GM12878 (cell line): ENCODE data around the gene HNRNPA0. TPM values are rescaled to one million over a fixed set of nuclear protein-coding genes. Genes with fewer than 3 reads are reported as not detected.

ENCODE experiments used
- ATAC-seq: fragments of 200-7000 bp; cut with Tn5 transposase; 3 replicates; pipeline ENCODE4 v1.9.1; 2020; ENCODE audit warnings: mild to moderate bottlenecking, moderate library complexity
- BruUV-seq: library from RNA; stranded (reverse); fragments of 400-500 nt; replicated peaks from 2 replicates; lab custom pipeline; 2021; lab: Mats Ljungman, UMichigan
- CTCF ChIA-PET: fragments of 300-600 bp; sonication (Branson Sonifier 250); formaldehyde crosslinking; extraction: SDS; loops from one replicate; lab custom pipeline; 2021; ENCODE audit warnings: inconsistent platforms; lab: Yijun Ruan, JAX
- POLR2A ChIA-PET: fragments of 350-600 bp; formaldehyde crosslinking; extraction: SDS; loops from one replicate; lab custom pipeline; 2021; ENCODE audit warnings: inconsistent platforms; lab: Charles Lee
- RAD21 ChIA-PET: fragments of 300-600 bp; sonication (Branson Sonifier 250); formaldehyde crosslinking; loops from one replicate; lab custom pipeline; 2023; ENCODE audit warnings: antibody characterized with exemption; ENCODE audit not compliant: unreplicated experiment; lab: Charles Lee
- SMC1A ChIA-PET: fragments of 300-600 bp; sonication (Branson Sonifier 250); formaldehyde crosslinking; loops from one replicate; lab custom pipeline; 2023; ENCODE audit not compliant: unreplicated experiment, uncharacterized antibody; lab: Charles Lee
- DNase-seq: peaks from one replicate; pipeline ENCODE4 v3.0.0-alpha.2; 2011; ENCODE audit warnings: low read depth, low spot score
- FAIRE-seq: peaks from 3 replicates; lab custom pipeline; 2011; peaks lifted over from hg19 to GRCh38; lab: Jason Lieb, UNC
- H2AFZ ChIP-seq: 2 replicates; pipeline ENCODE4 v1.6.0; 2011; ENCODE audit warnings: low read depth, low read length, control low read depth; ENCODE audit not compliant: control insufficient read depth
- H3K27ac ChIP-seq: 2 replicates; pipeline ENCODE4 v1.5.1; 2011; ENCODE audit warnings: control low read depth; ENCODE audit not compliant: control insufficient read depth, insufficient read depth
- H3K27me3 ChIP-seq, 2 experiments: replicated peaks in 1 of 2; 2 replicates each; pipeline versions ENCODE4 v1.6.0 to v1.6.1; 2011; ENCODE audit warnings: low read length in 1 of 2; ENCODE audit not compliant: control insufficient read depth in 2 of 2, insufficient read depth in 2 of 2
- H3K36me3 ChIP-seq, 2 experiments: 2 replicates each; pipeline ENCODE4 v1.5.1; 2011; ENCODE audit warnings: low read length in 1 of 2; ENCODE audit not compliant: control insufficient read depth in 2 of 2, insufficient read depth in 2 of 2
- H3K4me1 ChIP-seq: 2 replicates; pipeline ENCODE4 v1.6.1; 2011; ENCODE audit warnings: mild to moderate bottlenecking, low read length, moderate library complexity, mixed read lengths; ENCODE audit not compliant: control insufficient read depth, insufficient read depth
- H3K4me2 ChIP-seq: 2 replicates; pipeline ENCODE4 v1.6.0; 2011; ENCODE audit warnings: control low read depth; ENCODE audit not compliant: control insufficient read depth, insufficient read depth
- H3K4me3 ChIP-seq: fragments of 200-600 bp; sonication (generic); 2 replicates; pipeline ENCODE4 v1.5.1; 2016
- H3K79me2 ChIP-seq: 2 replicates; pipeline ENCODE4 v1.6.0; 2011; ENCODE audit warnings: low read length; ENCODE audit not compliant: control insufficient read depth, insufficient read depth
- H3K9ac ChIP-seq: 2 replicates; pipeline ENCODE4 v1.8.0; 2011; ENCODE audit warnings: low read length, control low read depth, mixed read lengths; ENCODE audit not compliant: control insufficient read depth, insufficient read depth
- H3K9me3 ChIP-seq: replicated peaks from 3 replicates; pipeline ENCODE4 v1.5.1; 2011; ENCODE audit warnings: mild to moderate bottlenecking, low read length; ENCODE audit not compliant: control insufficient read depth, insufficient read depth
- H4K20me1 ChIP-seq: 2 replicates; pipeline ENCODE4 v1.6.0; 2011; ENCODE audit not compliant: control insufficient read depth, insufficient read depth
- FOS ChIP-seq: IDR thresholded peaks from 3 replicates; pipeline ENCODE4 v1.6.1; 2011; ENCODE audit warnings: borderline replicate concordance; ENCODE audit not compliant: insufficient read length; ENCODE audit errors: extremely low read depth
- GATAD2B ChIP-seq: fragments of 450-650 bp; conservative IDR thresholded peaks from 2 replicates; pipeline ENCODE4 v1.6.1; 2017; ENCODE audit warnings: low read depth, mild to moderate bottlenecking, moderate library complexity
- KAT2A ChIP-seq: conservative IDR thresholded peaks from 2 replicates; pipeline ENCODE4 v1.6.1; 2011; ENCODE audit warnings: low read depth, low read length; ENCODE audit not compliant: control insufficient read depth
- RBBP5 ChIP-seq: fragments of 200-600 bp; sonication (generic); conservative IDR thresholded peaks from 2 replicates; pipeline ENCODE4 v1.6.1; 2016
- ZBTB40 ChIP-seq: fragments of 450-650 bp; IDR thresholded peaks from 2 replicates; pipeline ENCODE4 v1.6.1; 2016; ENCODE audit warnings: mild to moderate bottlenecking, moderate library complexity, borderline replicate concordance
- ZSCAN29 ChIP-seq: fragments of 450-650 bp; IDR thresholded peaks from 2 replicates; pipeline ENCODE4 v1.6.1; 2017; ENCODE audit warnings: mild to moderate bottlenecking, moderate library complexity
- WGBS: methylation state at CpG from one replicate; pipeline ENCODE4 v1.1.6; 2016; ENCODE audit warnings: low lambda C conversion rate; ENCODE audit not compliant: insufficient replicate concordance, insufficient coverage; ENCODE audit errors: missing lambda C conversion rate; 5-methylcytosine and 5-hydroxymethylcytosine counted together
- in situ Hi-C: fragments of 300-500 bp; cut with MboI; formaldehyde crosslinking; loops from 9 replicates; pipeline ENCODE4 v1.14.3; 2018; ENCODE audit warnings: mixed read lengths
- intact Hi-C: fragments of 100-400 bp; cut with micrococcal nuclease; formaldehyde crosslinking; loops from one replicate; pipeline ENCODE4 v1.14.2; 2022; ENCODE audit not compliant: unreplicated experiment
- polyA plus RNA-seq, 11 experiments: library from polyadenylated mRNA; depleted of rRNA in 4 of 11; unstranded in 6 of 11; stranded (reverse) in 5 of 11; fragments of >200 nt; fragmentation: Nextera tagmentation in 4 of 11; fragmentation: Illumina TruSeq in 1 of 11; extraction: Ambion mirVana in 4 of 11; extraction: Trizol in 1 of 11; gene quantifications; 1 replicate in 1 of 11; 2 replicates in 10 of 11; pipeline versions ENCODE4 v1.2.1 to v1.2.3, GENCODE V29; 2011 to 2016; ENCODE audit warnings: inconsistent platforms in 2 of 11, missing spikeins in 2 of 11, low read depth in 1 of 11
- total RNA-seq, 4 experiments: library from RNA; depleted of rRNA in 3 of 4; stranded (reverse); fragments of >200 nt in 3 of 4; fragmentation: Illumina TruSeq in 1 of 4; extraction: Trizol in 1 of 4; gene quantifications; 2 replicates each; pipeline versions ENCODE4 v1.2.1 to v1.2.3, GENCODE V29; 2013 to 2021

Gene HNRNPA0
- total and polyA plus RNA-seq, 10 of the 15 experiments (the other 5 are each of a cell fraction or from before 2014, with no cell fraction given), result 6.3 to 45.0 (median 12.5) TPM

GRCh38 chr5:137758121-137758520 lies 4.0 kb upstream of the HNRNPA0 start:
- H3K27ac ChIP-seq, result peak overlapping the region; percentile 54
- H3K9me3 ChIP-seq, result no peaks in the 10 kb centered on the region
- H3K36me3 ChIP-seq, result no peaks in the 10 kb centered on the region
- H2AFZ ChIP-seq, result no peak overlapping the region
- POLR2A ChIA-PET, result no interaction called here
- no TSS peak for BruUV-seq
- H3K27me3 ChIP-seq, result no peaks in the 10 kb centered on the region
- peaks cover 17% of the 10 kb centered on the region for H3K4me1 ChIP-seq
- in situ Hi-C loops, result no loop called here
- intact Hi-C loops, result loop anchor here (1.0 to 10.0 kb wide), 2 partner anchors 131 to 707 kb away; partner anchors contain the start of genes EGR1 and PKD2L2
- TF ChIP-seq ZBTB40 (no peak), FOS (no peak), ZSCAN29 (no peak), KAT2A (no peak), GATAD2B (no peak), RBBP5 (no peak)
- 57% methylated on average over 4 of the region's 4 CpGs for WGBS
- H3K4me3 ChIP-seq, result no peak overlapping the region
- no peaks in the 10 kb centered on the region for H4K20me1 ChIP-seq
- SMC1A ChIA-PET, result interaction anchor here (0.6 to 0.7 kb wide), 2 partner anchors 86 to 93 kb away, joined by 3 read pairs; no protein-coding TSS in a partner anchor
- CTCF ChIA-PET, result interaction anchor here (0.7 to 3.8 kb wide), 2 partner anchors 16 to 22 kb away, joined by 3 to 22 read pairs; no protein-coding TSS in a partner anchor
- no peak for ATAC-seq
- no peak for DNase-seq
- RAD21 ChIA-PET, result no interaction called here
- H3K4me2 ChIP-seq, result peak overlapping the region; percentile 62
- no peak for FAIRE-seq
- H3K79me2 ChIP-seq, result peaks cover 11% of the 10 kb centered on the region
- no peak overlapping the region for H3K9ac ChIP-seq
